Suppressor macrophage (primary cell): ENCODE data around the gene RGS11.
"Not testable (repeated sequence)": the region's sequence is repeated elsewhere in the genome, so short reads cannot be mapped to it uniquely, and the experiment has no call there.

Experiments
- DNase-seq, 4 experiments: peaks; one replicate each; pipeline ENCODE4 v3.0.0-alpha.2; 2020 to 2022

The RGS11 gene

DNA sequence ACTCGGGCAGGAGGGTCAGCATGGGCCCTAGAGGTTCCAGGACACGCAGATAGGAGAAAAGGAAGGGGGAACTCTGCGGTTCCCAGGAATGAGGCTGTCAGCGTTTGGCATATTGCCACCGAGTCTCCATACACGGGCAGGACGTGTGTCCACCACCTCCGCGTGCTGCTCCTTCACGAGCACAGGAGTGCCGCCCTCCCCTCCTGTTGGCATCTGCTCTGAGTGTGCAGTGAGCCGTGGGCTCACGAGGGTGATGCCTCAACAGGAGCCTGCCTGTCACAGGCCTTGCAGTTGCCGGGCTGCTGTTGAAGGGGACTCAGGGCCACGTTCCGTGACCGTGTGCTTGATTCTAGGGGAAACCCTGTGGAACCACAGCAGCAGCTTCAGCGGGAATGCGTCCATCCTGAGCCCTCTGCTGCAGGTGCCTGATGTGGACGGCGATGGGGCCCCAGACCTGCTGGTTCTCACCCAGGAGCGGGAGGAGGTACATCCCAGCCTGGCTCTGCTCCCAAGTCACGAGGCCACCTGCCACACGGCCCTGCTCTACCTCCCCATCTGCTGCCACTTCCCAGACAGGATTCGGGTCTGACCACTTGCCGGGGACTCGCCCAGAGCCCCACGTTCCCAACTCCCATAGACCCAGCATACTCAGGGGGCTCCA, 14.6 kb downstream of the RGS11 start:
- DNase-seq, result no peak

DNA sequence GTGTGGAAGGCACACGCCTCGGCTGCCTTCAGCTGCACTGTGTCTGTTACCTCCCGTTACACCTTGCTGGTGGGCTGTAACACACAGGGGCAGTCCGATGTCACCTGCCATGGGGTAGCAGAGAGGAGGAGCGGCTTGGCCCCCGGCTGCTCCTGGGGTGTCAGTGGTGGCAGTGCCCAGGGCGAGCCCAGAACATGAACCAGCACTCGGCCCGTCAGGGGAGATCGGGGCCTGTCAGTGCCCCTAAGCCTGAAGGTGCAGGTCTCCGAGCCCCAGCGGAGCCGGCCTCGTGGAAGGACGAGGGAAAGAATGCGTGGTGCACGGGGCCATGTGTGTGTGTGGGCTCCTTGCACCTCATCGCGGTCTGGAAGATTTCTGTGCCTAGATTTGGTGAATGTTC, 15.4 kb downstream of the RGS11 start:
- DNase-seq, result no peak

DNA sequence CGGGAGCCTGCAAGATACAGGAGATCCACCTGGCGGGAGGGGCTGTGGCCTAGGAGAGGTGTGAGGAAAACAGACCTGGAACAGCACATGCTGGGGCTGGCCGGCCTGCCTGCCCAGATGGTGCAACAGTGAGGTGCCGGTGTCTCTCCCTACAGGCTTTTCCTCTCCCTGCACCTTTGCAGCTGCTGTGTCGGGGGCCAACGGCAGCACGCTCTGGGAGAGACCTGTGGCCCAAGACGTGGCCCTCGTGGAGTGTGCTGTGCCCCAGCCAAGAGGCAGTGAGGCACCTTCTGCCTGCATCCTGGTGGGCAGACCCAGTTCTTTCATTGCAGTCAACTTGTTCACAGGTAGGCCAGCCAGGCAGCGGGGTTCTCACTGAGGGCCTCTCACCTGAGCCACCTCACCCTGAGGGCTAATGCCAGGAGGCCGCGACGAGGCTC, 15.9 kb downstream of the RGS11 start:
- no peak for DNase-seq

DNA sequence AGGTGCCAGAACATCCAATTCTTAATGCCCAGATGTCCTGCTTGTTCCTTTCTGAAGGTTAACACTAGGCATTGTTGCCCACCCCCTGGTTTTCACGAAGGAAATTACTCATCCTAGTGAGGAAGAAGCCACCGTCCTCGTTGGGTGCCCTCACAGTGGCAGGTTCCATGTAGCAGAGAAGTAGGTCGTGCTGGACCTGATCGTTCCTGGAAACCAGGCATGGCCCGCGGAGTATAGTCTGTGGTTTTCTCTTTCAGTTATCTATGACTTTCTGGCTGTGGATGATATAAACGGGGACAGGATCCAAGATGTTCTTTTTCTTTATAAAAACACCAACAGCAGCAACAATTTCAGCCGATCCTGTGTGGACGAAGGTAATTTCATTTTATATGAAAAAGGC, 16.5 kb downstream of the RGS11 start:
- DNase-seq, result no peak

DNA sequence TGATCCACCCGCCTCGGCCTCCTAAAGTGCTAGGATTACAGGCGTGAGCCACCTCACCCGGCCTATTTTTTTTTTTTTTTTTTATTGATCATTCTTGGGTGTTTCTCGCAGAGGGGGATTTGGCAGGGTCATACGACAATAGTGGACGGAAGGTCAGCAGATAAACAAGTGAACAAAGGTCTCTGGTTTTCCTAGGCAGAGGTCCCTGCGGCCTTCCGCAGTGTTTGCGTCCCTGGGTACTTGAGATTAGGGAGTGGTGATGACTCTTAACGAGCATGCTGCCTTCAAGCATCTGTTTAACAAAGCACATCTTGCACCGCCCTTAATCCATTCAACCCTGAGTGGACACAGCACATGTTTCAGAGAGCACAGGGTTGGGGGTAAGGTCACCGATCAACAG, 17.7 kb downstream of the RGS11 start:
- DNase-seq, result not testable (repeated sequence)

DNA sequence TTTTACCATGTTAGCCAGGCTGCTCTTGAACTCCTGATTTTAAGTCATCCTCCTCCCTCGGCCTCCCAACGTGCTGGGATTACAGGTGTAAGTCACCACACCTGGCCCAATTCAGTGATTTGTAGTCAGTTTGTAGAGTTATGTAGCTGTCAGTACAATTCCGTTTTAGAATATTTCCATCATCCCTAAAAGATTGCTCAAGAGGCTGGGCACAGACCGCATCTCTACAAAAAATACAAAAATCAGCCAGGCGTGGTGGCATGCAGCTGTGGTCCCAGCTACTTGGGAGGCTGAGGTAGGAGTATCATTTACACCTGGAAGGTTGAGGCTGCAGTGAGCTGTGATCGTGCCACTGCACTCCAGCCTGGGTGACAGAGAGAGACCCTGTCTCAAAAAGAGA, 20.6 kb downstream of the RGS11 start:
- DNase-seq, result no peak

DNA sequence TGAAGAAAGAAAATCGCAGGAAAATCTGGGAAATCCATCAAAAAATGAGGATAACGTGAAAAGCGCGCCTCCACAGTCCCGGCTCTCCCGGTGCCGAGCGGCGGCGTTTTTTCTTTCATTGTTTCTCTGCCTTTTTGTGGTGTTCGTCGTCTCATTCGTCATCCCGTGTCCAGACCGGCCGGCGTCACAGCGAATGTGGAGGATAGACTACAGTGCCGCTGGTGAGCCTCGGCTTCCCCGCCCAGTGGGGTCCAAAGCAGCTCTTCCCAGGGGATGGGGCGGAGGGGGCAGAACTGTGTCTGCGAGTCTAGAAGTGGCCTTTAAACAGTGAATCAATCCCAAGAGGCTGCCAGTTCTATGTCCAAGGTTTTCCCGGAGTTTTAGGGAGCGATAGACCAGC, 21.3 kb downstream of the RGS11 start:
- DNase-seq, result no peak

DNA sequence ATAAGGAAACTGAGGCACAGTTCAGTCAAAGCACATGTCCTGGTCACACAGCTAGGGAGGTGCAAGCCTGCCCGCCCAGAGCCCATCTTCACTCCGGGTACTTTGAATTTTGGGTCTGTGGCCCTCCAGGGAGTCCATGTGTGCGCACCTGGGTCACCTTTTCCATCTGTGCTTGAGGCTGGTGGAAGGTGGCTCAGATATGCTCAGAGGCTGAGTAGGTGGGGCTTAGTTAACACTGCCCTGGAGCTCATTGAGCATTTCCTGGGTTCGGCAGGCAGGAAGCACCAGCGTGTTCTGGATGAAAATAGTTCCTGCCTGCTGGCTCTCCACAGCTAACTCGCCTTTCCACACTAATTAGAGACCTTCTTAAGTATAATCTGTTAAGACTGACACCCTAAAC, 21.9 kb downstream of the RGS11 start:
- DNase-seq, result no peak

DNA sequence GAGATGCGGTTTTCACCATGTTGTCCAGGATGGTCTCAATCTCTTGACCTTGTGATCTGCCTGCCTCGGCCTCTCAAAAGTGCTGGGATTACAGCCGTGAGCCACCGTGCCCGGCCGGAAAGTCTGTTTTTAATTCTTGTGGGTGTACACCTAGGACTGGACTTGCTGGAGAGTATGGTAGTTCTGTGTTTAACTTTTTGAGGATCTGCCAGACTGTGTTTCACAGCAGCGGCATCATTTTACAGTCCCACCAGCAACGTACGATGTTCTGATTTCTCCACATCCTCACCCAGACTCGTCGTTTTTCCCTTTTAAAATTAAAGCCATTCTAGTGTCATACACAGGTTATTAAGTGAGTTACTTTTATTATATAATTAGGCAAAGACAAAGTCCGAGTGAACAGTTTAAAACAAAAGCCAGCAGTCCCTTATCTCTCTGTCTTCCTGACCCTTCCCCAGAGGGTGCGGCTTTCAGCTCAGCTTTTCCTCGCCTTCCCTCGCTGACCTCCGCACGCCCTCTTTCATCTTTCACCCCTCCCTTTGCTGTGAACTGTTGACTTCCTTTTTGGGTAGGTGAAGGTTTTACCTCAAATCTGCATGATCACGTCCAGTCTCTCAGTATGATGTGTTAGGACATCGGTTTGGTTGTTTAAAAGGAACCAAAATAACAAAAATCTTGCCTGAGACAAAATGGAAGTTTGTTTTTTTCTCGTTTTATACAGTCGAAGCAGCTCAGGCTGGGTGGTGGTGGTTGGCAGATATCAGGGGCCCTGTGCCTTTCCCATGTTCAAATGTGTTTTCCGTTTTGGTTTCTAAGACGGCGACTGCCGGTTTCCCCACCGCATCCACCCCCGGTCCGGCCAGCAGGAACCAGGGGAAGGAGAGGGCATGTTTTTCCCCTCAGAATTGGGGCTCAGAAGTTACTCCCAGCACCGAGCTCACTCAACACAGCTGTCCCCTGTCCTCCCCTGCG, 23.1 kb downstream of the RGS11 start:
- peak in 3 of 4 experiments; percentile 21 to 44 (median 26) for DNase-seq

DNA sequence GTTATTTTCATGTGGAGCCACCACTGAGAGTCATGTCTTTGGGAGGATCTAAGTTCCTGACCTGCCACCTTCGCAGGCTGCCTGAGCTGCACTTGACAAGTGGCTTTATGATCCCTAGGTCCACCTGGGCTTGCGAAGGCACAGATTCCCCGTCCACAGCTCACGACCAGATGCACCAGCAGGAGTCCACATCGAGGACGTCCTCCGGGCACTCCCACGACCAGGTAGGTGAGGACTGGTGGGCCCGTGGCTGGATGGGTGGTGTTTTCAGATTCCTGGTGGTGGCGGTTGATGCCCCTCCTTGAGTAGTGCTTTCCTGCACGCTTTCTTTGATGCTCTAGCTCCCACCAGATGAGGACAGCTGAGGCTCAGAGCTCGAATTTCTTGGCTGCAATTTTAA, 26.3 kb downstream of the RGS11 start:
- DNase-seq, result no peak

DNA sequence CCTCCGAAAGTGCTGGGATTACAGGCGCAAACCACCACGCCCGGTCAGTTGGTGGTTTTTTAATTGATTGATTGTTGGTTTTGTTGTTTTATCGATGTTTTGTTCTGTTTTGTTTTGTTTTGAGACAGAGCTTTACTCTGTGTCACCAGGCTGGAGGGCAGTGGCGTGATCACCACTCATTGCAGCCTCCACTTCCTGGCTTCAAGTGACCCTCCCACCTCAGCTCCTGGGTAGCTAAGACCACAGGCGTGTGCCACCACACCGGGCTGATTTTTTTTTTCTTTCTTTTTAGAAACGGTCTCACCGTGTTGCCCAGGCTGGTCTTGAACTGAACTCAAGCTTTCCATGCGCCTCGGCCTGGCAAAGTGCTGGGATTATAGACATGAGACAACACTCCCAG, 28.7 kb downstream of the RGS11 start:
- no peak for DNase-seq

DNA sequence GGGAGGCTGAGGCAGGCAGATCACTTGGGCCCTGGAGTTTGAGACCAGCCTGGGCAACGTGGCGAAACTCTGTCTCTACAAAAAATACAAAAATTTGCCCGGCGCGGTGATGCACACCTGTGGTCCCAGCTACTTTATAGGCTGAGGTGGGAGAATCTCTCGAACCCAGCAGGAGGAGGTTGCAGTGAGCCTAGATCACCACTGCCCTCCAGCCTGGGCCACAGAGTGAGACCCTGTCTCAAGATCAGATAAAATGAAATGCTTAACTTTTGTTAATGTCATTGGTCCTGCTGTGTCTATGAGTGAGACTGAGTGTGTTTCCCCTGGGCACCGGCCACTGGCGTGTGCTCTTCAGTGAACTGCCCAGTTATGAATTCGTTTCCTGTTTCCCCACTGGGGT, 30.6 kb downstream of the RGS11 start:
- no peak for DNase-seq

DNA sequence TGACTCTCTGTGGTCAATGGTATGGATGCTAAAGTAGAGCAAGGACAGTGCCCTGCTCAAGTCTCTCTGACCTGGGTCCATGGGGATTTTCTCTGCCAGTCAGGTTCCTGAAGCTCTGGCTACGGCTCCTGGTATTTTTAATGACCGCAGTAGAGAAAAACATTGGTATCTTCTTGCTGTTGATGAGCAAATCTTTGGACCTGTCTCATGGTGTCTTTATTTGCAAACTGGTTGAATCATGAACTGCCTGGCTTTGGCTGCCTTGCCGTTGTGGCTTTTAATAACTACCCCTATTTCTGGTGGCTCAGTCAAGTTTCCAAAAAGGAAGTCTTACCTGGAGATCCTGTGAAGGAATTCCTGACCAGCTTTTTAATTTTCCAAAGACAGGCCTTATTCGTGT, 32.4 kb downstream of the RGS11 start:
- DNase-seq, result no peak

DNA sequence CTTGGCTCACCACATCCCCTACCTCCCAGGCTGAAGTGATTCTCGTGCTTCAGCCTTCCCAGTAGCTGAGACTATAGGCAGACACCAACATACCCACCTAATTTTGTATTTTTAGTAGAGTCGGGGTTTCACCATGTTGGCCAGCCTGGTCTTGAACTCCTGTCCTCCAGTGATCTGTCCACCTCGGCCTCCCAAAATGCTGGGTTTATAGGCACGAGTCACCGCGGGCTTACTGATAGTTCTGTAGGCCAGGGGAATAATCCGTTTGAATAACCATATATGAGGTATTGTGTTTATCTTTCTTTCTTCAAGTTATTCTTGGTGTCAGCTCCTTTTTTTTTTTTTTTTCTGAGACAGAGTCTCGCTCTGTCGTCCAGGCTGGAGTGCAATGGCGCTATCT, 33.5 kb downstream of the RGS11 start:
- DNase-seq, result no peak

DNA sequence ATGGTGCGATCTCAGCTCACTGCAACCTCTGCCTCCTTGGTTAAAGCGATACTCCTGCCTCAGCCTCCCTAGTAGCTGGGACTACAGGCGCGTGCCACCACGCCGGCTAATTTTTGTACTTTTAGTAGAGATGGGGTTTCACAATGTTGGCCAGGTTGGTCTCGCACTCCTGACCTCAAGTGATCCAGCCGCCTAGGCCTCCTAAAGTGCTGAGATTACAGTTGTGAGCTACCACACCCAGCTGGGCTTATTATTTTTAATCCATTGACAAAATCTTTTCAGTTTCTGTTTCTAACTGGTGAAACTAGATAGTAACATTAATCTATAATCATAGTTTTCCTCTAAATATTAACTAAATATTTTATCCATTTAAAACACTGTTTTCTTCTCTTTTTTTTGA, 35.2 kb downstream of the RGS11 start:
- no peak for DNase-seq

DNA sequence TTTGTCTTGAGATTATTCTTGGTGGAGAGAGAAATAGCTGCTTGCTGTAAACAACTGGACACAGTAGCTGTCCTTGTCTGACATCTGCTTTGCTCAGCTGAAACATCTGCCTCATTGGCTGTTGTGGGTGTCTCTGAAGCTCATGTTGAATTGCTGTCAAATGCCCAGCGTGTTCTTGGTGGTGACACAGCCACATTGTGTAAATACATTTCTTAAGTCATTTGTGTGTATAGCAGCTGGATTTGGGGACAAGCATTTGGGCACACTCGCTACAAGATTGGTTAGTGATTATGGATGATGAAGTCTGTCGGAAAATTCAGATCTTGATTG, 35.8 kb downstream of the RGS11 start:
- DNase-seq, result peak; percentile 23 to 40 (median 28)

DNA sequence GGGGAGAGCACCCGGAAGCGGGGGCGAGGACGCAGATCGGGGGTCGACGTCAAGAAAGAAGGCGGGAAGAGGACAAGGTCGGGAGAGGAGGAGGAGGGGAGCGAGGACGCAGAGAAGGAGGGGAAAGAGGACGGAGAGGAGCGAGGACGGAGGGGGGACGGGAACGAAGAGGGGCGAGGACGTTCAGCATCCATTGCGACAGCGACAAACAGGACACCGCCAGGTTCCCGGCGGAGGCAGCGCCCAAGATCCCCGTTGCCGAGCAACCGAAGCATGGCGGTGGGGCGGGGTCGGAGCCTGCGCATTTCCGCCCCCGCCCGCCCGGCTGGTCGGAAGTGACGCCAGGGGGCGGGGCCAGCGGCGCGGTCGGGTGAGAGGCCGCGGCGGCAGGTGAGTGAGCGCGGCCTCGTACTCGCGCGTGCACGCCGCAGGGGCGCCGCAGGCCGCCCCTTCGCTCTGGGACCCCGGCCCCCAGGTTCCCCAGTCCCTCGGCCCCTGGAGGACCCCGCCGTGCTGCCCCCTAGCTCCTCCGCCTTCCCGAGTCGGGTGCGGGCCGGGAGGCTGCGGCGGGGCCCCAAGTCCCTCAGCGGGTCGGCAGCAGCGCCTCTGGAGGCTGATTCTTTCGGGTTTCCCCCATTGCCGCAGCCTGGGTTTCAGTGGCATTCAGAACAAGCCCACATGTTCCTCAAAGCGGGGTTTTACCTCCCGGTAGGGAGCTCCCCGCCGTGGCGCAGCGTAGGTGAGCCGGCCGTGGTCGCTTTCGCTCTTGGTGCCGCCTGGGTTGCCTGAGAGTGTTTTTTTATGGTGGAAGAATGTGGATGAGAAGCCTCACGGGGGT, 41.1 kb downstream of the RGS11 start, which contains the start of gene FAM234A:
Gene FAM234A, plus strand, starts transcription at position 354 of the 838 bp plus-strand sequence. CDS start 19,593 bp downstream, outside the sequence.
- peak; percentile 97 to 99 (median 98) for DNase-seq

DNA sequence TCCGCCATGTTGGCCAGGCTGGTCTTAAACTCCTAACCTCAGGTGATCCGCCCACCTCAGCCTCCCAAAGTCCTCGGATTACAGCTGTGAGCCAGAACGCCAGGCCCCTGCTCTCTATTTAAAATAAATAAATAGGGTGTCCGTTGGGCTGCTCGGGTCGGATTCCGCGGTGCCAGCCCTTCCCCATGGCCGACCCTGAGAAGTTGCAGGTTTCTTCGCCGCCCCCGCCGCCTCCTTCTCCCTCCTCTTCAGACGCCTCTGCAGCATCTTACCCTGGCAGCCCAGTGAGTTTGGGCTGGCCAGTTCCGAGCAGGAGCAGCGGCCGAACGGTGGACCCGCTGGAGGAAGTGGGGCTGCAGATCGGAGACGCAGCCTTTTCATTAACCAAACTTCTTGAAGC, 44.8 kb downstream of the RGS11 start:
- DNase-seq, result no peak

DNA sequence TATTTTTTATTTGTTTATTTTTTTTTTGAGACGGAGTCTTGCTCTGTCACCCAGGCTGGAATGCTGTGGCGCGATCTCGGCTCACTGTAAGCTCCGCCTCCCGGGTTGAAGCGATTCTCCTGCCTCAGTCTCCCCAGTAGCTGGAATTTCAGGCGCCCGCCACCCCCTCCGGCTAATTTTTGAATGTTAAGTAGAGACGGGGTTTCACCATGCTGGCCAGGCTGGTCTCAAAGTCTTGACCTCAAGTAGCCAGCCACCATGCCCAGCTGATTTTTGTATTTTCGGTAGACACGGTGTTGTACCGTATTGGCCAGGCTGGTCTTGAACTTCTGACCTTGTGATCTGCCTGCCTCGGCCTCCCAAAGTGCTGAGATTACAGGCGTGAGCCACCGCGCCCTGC, 45.4 kb downstream of the RGS11 start:
- not testable (repeated sequence) for DNase-seq

DNA sequence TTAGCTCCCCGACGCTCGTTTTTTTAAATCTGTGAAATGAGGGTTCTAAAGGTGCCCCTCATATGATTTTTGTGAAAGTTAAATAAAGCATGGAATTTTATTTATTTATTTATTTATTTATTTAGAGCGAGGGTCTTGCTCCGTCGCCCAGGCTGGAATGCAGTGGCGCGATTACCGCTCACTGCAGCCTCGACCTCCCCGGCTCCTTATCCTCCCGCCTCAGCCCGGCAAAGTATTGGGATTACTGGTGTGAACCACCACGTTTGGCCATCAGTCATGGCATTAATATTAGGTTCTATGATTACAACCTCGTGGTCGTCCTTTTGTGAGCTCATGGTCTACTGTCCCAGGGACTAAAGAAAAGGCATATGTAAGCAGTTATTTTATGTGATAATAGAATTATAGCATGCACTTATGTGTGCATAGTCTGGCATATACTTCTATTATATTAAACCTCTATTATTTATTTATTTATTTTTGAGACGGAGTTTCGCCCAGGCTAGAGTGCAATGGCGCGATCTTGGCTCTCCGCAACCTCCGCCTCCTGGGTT, 45.9 kb downstream of the RGS11 start:
- DNase-seq, result no peak

DNA sequence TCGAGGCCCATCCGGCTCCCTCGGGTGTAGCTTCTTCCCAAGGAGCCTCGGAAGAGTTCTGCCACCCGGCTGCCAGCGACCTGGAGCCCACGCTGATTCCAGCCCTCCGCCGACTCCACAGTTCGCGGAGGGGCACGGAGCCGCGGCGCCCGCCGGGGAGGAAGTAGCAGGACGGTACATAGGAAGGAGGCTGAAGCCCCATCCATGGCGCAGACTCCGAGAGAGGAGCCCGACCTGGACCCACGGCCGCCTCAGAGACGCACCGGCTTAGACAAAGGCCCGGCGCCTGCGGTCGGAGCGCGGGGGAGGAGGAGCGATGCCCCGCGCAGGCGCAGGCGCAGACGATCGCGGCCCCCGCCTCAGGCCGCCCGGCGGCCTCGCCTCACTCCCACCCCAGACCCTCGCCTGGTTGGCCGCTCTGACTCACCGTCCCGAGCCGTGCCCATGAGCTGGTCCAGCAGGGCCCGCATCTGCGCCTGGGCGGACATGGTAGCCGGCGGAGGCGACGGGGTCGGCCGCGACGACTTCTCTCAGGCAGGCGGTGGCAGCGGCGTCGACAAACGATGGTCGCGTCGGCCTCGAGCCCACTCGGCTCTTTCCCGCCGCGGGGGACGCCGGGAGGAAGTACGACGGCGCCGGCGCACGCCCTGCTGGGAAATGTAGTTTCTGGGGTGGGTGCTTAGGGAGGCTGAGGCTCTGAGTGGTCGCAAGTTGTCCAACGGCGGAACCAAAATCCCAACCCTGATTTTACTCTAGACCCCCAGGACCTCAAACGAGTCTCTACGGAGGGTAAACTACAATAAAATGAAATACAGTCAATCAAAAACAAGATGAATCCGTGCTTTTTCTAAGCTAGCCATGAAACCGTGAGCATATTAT, 46.7 kb downstream of the RGS11 start, which contains the start of gene LUC7L:
Gene LUC7L, minus strand, starts transcription at position 598 of the 879 bp plus-strand sequence. Its CDS starts 110 bp downstream, at position 488.
- peak; percentile 85 to 95 (median 90) for DNase-seq
